Stimulated activated naive B cell treated with anti-CD40 and anti-IgM and Interleukin-4, amounts not matched to agents 10 μg/mL and 1 μg/mL and 100 μg/mL, for 72 hours (primary cell): Measurements from ENCODE around the gene MPRIP.

Source experiments
- ATAC-seq, 2 donors: fragments of 150-1000 bp; cut with Tn5 transposase; replicated peaks; 2 replicates each; pipeline ENCODE4 v1.10.0; 2021; ENCODE audit warnings: moderate library complexity in 1 of 2
- DNase-seq: peaks from one replicate; pipeline ENCODE4 v3.0.0; 2021
- H3K27ac Mint-ChIP-seq: one replicate; pipeline ENCODE4 v1.8.0; 2022; ENCODE audit warnings: mild to moderate bottlenecking, mixed read lengths
- H3K27me3 Mint-ChIP-seq, 2 donors: one replicate each; pipeline ENCODE4 v1.8.0; 2022; ENCODE audit warnings: mixed read lengths in 2 of 2
- H3K36me3 Mint-ChIP-seq, 2 donors: one replicate each; pipeline ENCODE4 v1.8.0; 2022; ENCODE audit warnings: mixed read lengths in 2 of 2, mild to moderate bottlenecking in 1 of 2
- H3K4me1 Mint-ChIP-seq, 2 donors: one replicate each; pipeline ENCODE4 v1.8.0; 2022; ENCODE audit warnings: mixed read lengths in 2 of 2, mild to moderate bottlenecking in 1 of 2
- H3K4me3 Mint-ChIP-seq, 2 donors: one replicate each; pipeline ENCODE4 v1.8.0; 2022; ENCODE audit warnings: mild to moderate bottlenecking in 2 of 2, mixed read lengths in 2 of 2, moderate library complexity in 1 of 2
- H3K9me3 Mint-ChIP-seq, 2 donors: one replicate each; pipeline ENCODE4 v1.8.0; 2022; ENCODE audit warnings: mixed read lengths in 2 of 2, mild to moderate bottlenecking in 1 of 2

Gene MPRIP

GRCh38 chr17:17236295-17237025, 194.2 kb downstream of the MPRIP start:
- peaks cover 10 to 22% of the 10 kb centered on the region in 2 donors for H3K36me3 Mint-ChIP-seq
- H3K27me3 Mint-ChIP-seq = no peaks in the 10 kb centered on the region
- peaks cover 18 to 24% of the 10 kb centered on the region in 2 donors for H3K4me1 Mint-ChIP-seq

GRCh38 chr17:17237026-17237799, 195.0 kb downstream of the MPRIP start, which contains the start of gene FLCN:
Gene FLCN (minus strand): TSS chr17:17237168. CDS start chr17:17228137, 9,031 bp downstream.
- ATAC-seq = peak; percentile 92 to 94
- peak; percentile 82 for DNase-seq
- Mint-ChIP-seq H3K4me1 (peaks cover 15 to 22% of the 10 kb centered on the region in 2 donors), H3K4me3 (peak within 1 kb of the TSS; percentile 94 to 98), H3K9me3 (no peaks in the 10 kb centered on the region), H3K27ac (peak within 1 kb of the TSS; percentile 100), H3K27me3 (no peaks in the 10 kb centered on the region), H3K36me3 (peaks cover 2 to 18% of the 10 kb centered on the region in 2 donors)

More at GRCh38 chr17:17236295-17237025, 194.2 kb downstream of the MPRIP start:
- DNase-seq = no peak
- H3K9me3 Mint-ChIP-seq = no peaks in the 10 kb centered on the region
- peak overlapping the region; percentile 100 for H3K27ac Mint-ChIP-seq
- peak overlapping the region; percentile 94 to 98 for H3K4me3 Mint-ChIP-seq
- ATAC-seq = peak; percentile 22 to 23

GRCh38 chr17:17239832-17240231, 197.6 kb downstream of the MPRIP start:
- no peak overlapping the region for H3K4me3 Mint-ChIP-seq
- H3K9me3 Mint-ChIP-seq = no peaks in the 10 kb centered on the region
- H3K4me1 Mint-ChIP-seq = peaks cover 15% of the 10 kb centered on the region in 2 donors
- no peak overlapping the region for H3K27ac Mint-ChIP-seq
- no peaks in the 10 kb centered on the region for H3K27me3 Mint-ChIP-seq
- DNase-seq (no peak), ATAC-seq (no peak)
- peaks cover 0 to 14% of the 10 kb centered on the region in 2 donors for H3K36me3 Mint-ChIP-seq

GRCh38 chr17:17241656-17242055, 199.4 kb downstream of the MPRIP start:
- no peak for ATAC-seq
- Mint-ChIP-seq H3K4me3 (no peak overlapping the region), H3K27me3 (no peaks in the 10 kb centered on the region), H3K27ac (no peak overlapping the region), H3K36me3 (peaks cover 0 to 7% of the 10 kb centered on the region in 2 donors), H3K4me1 (peaks cover 0 to 2% of the 10 kb centered on the region in 2 donors), H3K9me3 (no peaks in the 10 kb centered on the region)
- DNase-seq = no peak

- ATAC-seq = no peak
- Mint-ChIP-seq H3K9me3 (no peaks in the 10 kb centered on the region), H3K4me3 (no peak overlapping the region), H3K27ac (no peak overlapping the region), H3K27me3 (no peaks in the 10 kb centered on the region), H3K36me3 (peaks cover 4 to 10% of the 10 kb centered on the region in 2 donors), H3K4me1 (peaks cover 0 to 2% of the 10 kb centered on the region in 2 donors)
- no peak for DNase-seq
These were observed 200.0 kb downstream of the MPRIP start for GRCh38 chr17:17242246-17242645.
